IPS-18a (cell line): ENCODE measurements around the gene PRSS16.

Experiments
- H3K27ac ChIP-seq: one replicate; pipeline ENCODE4 v1.5.1; 2013; ENCODE audit warnings: low read length
- H3K27me3 ChIP-seq: one replicate; pipeline ENCODE4 v1.6.1; 2013; ENCODE audit warnings: mild to moderate bottlenecking, low read length; ENCODE audit not compliant: control insufficient read depth, insufficient read depth
- H3K36me3 ChIP-seq: one replicate; pipeline ENCODE4 v1.6.1; 2013; ENCODE audit warnings: low read depth, low read length; ENCODE audit not compliant: control insufficient read depth
- H3K4me1 ChIP-seq: one replicate; pipeline ENCODE4 v1.6.1; 2013; ENCODE audit warnings: low read depth, low read length; ENCODE audit not compliant: control insufficient read depth
- H3K4me3 ChIP-seq: one replicate; pipeline ENCODE4 v1.5.1; 2013; ENCODE audit warnings: low read length
- H3K9ac ChIP-seq: one replicate; pipeline ENCODE4 v1.6.1; 2013; ENCODE audit warnings: mild to moderate bottlenecking, low read length, moderate library complexity
- H3K9me3 ChIP-seq: one replicate; pipeline ENCODE4 v1.6.1; 2013; ENCODE audit warnings: low read depth, low read length; ENCODE audit not compliant: control insufficient read depth

PRSS16 gene

DNA sequence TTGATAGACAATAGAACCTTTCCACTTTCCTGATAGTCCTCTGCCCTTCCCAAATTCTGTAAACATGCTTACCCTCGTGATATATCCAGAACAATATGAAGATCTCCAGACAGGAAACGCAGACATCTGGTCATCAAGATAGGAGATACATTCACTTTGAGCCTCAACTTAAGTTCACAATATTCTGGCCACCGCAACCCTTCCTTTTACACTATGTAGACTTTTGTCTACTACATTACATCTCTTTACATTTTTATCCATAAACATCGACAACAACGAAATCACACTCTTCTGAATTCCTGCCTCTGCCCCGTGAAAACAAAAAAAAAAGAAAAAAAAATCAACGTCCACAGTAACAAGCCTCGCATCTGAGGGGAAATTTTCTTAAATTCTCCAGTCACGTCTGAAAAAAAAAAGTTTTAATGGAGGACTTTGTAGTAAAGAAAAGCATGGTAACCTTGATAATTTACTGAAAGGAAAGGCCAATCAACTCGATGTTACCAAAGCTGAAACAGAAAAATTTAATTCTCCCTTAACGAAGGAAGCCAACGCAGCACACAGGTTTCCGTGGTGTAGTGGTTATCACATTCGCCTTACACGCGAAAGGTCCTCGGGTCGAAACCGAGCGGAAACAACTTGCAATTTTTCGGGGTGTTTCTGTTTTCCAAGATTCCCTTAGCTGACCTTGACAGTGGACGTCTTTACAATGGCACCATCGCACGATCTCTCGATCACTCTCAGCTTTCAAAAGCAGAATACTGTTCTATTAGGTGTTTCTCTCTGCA, 42.8 kb downstream of the PRSS16 start:
- H3K4me3 ChIP-seq, result peak overlapping the region; percentile 79
- H3K9me3 ChIP-seq, result no peaks in the 10 kb centered on the region
- peaks cover 18% of the 10 kb centered on the region for H3K4me1 ChIP-seq
- peaks cover 82% of the 10 kb centered on the region for H3K27me3 ChIP-seq
- H3K36me3 ChIP-seq, result no peaks in the 10 kb centered on the region
- no peak overlapping the region for H3K9ac ChIP-seq
- H3K27ac ChIP-seq, result no peak overlapping the region

GRCh38 chr6:27290850-27291208, 43.3 kb downstream of the PRSS16 start:
- no peaks in the 10 kb centered on the region for H3K36me3 ChIP-seq
- H3K9me3 ChIP-seq, result no peaks in the 10 kb centered on the region
- H3K4me1 ChIP-seq, result peaks cover 18% of the 10 kb centered on the region
- H3K27ac ChIP-seq, result no peak overlapping the region
- no peak overlapping the region for H3K9ac ChIP-seq
- H3K4me3 ChIP-seq, result peak overlapping the region; percentile 79
- peaks cover 86% of the 10 kb centered on the region for H3K27me3 ChIP-seq

DNA sequence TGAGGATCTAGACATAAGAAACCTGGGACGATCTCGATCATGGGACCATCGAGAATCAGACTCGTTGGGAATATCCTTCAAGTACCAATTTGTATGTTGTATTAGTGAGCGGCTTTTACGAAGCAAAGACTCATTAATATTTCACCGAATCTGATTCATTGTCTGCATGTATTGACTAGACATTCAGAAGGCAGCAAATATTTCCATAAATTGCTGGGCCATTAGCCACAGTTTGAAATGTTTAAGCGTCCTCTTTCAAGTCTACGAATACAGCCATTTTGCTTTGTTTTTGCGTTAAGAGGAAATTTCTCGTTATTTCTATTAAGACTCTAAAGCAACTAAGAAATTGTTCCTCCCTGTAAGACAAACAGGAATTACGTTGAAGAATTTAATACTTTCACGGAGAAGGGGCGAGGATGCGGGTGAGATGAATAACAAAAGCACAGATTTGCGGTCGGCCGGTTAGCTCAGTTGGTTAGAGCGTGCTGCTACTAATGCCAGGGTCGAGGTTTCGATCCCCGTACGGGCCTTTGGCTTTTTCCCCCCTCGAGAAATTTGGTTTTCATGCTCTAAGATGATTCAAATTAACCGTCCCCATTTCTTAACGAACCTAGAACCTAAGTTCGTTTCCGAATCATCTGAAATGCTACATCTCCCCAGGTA, 46.1 kb downstream of the PRSS16 start:
- peak overlapping the region; percentile 57 for H3K4me3 ChIP-seq
- peaks cover 74% of the 10 kb centered on the region for H3K27me3 ChIP-seq
- H3K9ac ChIP-seq, result no peak overlapping the region
- peaks cover 22% of the 10 kb centered on the region for H3K4me1 ChIP-seq
- H3K36me3 ChIP-seq, result no peaks in the 10 kb centered on the region
- H3K9me3 ChIP-seq, result no peaks in the 10 kb centered on the region
- no peak overlapping the region for H3K27ac ChIP-seq

- Histone ChIP-seq H3K36me3 (no peaks in the 10 kb centered on the region), H3K4me1 (peaks cover 16% of the 10 kb centered on the region), H3K9me3 (no peaks in the 10 kb centered on the region), H3K27ac (no peak overlapping the region), H3K27me3 (peaks cover 65% of the 10 kb centered on the region), H3K9ac (no peak overlapping the region), H3K4me3 (peak overlapping the region; percentile 85)
Measured at GRCh38 chr6:27294409-27294808, 46.9 kb downstream of the PRSS16 start.

GRCh38 chr6:27295301-27296079, 48.0 kb downstream of the PRSS16 start:
- H3K4me1 ChIP-seq, result peaks cover 12% of the 10 kb centered on the region
- no peak overlapping the region for H3K27ac ChIP-seq
- no peaks in the 10 kb centered on the region for H3K9me3 ChIP-seq
- peaks cover 55% of the 10 kb centered on the region for H3K27me3 ChIP-seq
- no peaks in the 10 kb centered on the region for H3K36me3 ChIP-seq
- peak overlapping the region; percentile 85 for H3K4me3 ChIP-seq
- peak overlapping the region; percentile 30 for H3K9ac ChIP-seq

GRCh38 chr6:27296106-27296783, 48.7 kb downstream of the PRSS16 start:
- Histone ChIP-seq H3K9me3 (no peaks in the 10 kb centered on the region), H3K27ac (no peak overlapping the region)

DNA sequence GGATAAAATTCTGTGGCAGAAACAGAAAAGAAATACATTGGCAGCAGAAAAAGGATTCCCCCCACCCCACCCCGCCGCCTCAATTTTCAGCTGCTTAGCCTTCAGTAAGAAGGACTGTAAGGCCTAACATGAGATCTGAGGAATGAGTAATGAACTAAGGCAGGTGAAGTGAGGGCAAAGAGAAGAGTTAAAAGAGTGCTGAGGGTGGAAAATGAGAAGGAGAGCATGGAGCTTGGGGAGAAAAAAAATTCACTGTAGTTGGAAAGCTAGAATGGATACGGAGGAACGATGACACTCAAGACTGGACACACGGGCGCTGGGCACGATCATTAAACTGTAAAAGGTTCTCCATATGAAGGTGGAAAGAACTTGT, 50.0 kb downstream of the PRSS16 start:
- Histone ChIP-seq H3K27me3 (peaks cover 37% of the 10 kb centered on the region), H3K4me1 (peaks cover 4% of the 10 kb centered on the region), H3K4me3 (peak overlapping the region; percentile 85), H3K27ac (no peak overlapping the region), H3K9me3 (no peaks in the 10 kb centered on the region), H3K9ac (peak overlapping the region; percentile 16), H3K36me3 (no peaks in the 10 kb centered on the region)

More at GRCh38 chr6:27296106-27296783, 48.7 kb downstream of the PRSS16 start:
- Histone ChIP-seq H3K9ac (peak overlapping the region; percentile 30), H3K27me3 (peaks cover 47% of the 10 kb centered on the region), H3K4me1 (peaks cover 7% of the 10 kb centered on the region), H3K4me3 (peak overlapping the region; percentile 85), H3K36me3 (no peaks in the 10 kb centered on the region)

DNA sequence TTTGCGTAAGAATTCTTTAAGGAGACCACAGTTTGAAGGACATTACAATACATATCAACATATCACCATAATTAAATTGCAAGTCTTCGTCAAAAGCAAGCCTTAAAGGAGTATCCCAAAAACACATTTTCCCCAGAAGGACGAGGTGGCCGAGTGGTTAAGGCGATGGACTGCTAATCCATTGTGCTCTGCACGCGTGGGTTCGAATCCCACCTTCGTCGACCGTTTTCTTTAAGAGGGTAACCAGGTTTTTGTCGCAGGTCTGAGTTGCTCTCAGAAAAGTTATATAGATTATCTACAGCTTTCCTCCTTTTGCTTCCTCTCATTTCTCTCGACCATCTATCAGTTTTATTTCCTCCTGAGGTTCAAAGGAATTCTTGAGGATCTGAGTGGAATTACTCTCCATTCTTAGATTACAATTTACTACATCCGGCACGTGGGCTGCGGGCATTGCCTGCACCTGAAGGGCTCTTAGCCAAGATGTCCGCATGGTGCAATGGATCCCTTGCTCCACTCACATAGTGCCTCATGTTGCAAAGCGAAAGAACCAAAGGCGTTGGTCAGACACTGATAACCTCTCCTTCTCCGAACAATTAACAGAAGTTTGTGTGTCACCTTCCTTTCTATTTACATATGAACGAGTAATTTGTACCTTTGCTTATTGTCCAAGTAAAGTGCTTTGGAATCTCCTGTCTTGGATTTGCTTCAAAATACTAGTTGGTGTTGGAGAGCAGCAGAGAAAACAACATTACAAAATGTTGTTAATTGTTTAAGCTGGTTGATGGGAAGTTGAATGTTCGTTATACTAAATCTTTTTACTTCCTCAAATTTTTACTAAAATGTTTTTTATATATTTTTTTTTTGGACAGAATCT, 50.6 kb downstream of the PRSS16 start:
- peak overlapping the region; percentile 85 for H3K4me3 ChIP-seq
- H3K9ac ChIP-seq, result peak overlapping the region; percentile 8
- peaks cover 4% of the 10 kb centered on the region for H3K4me1 ChIP-seq
- peaks cover 35% of the 10 kb centered on the region for H3K27me3 ChIP-seq
- no peaks in the 10 kb centered on the region for H3K36me3 ChIP-seq
- no peaks in the 10 kb centered on the region for H3K9me3 ChIP-seq
- H3K27ac ChIP-seq, result no peak overlapping the region

DNA sequence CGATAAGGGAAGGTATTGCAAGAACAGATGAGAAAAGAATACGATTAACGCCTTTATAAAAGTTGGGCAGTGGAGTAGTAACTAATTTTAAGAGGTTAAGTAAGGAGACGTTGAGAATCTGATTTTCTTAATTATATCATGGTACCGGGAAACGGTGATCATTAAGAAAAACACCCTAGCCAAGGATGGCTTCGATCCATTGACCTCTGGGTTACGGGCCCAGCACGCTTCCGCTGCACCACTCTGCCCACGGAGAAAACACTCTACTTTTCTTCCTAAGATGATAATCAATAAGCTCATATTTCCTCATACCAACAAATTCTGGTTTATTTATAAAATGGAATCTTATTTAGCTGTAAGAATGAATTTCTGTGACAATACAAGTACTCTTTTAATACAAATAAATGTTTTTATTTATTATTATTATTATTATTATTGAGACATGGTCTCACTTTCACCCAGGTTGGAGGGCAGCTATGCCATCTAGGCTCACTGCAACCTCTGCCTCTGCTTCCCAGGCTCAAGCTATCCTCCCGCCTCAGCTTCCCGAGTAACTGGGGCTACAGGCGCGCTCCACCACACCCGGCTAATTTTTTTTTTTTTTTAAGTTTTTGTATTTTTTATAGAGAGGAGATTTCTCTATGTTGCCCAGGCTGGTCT, 56.2 kb downstream of the PRSS16 start:
- Histone ChIP-seq H3K9me3 (no peaks in the 10 kb centered on the region), H3K36me3 (no peaks in the 10 kb centered on the region), H3K27ac (no peak overlapping the region), H3K9ac (no peak overlapping the region), H3K27me3 (peaks cover 4% of the 10 kb centered on the region), H3K4me3 (no peak overlapping the region), H3K4me1 (no peaks in the 10 kb centered on the region)
